ENCODE data around the gene TOE1.

DNA sequence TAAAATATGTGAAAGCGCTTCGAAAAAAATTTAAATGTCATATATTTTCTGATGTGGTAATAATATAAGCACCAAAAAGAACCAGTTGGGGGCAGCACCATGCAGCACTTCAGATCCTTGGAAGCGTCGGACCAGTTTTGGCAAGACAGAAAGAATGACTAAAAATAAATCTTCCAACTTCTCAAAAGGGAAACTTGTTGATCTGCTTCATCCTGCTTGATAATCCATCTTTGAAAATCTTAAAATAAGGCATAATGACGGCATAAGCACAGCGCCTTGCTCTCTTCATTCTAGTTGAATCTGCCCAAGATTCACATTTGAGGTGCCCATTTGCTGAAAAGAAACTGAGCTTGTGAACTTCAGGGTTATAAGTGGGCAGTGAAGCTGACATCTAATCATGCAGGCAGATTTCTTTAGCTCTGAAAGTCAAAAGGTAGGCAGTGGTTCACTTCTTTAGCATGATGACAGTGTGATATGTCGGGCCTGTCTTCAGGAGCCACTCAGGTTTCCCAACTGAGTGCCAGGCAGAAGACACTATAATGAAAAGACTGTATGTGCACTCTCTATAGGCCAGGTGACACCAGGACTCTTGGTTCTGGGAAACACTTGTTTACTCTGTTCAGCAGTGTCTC is 20.0 kb downstream of the TOE1 start:
- TF ChIP-seq EP300 (IDR thresholded peaks at IDR 0.05) (no peak), POLR2AphosphoS5 (IDR thresholded peaks at IDR 0.05) (peak in 1 of 3 donors; percentile 30)
